HUES64 (cell line): ENCODE measurements around the gene FHIP1A.

Experiments
- H3K27ac ChIP-seq: 2 replicates; pipeline ENCODE4 v1.7.0; 2013; ENCODE audit warnings: low read depth, low read length, inconsistent platforms
- H3K27me3 ChIP-seq: 2 replicates; pipeline ENCODE4 v1.6.1; 2013; ENCODE audit warnings: mild to moderate bottlenecking, low read length; ENCODE audit not compliant: insufficient read depth
- H3K36me3 ChIP-seq: 2 replicates; pipeline ENCODE4 v1.6.1; 2013; ENCODE audit warnings: mild to moderate bottlenecking, low read length; ENCODE audit not compliant: insufficient read depth
- H3K4me1 ChIP-seq: 2 replicates; pipeline ENCODE4 v1.6.1; 2013; ENCODE audit warnings: mild to moderate bottlenecking, low read length, moderate library complexity; ENCODE audit not compliant: insufficient read depth
- H3K4me3 ChIP-seq: 2 replicates; pipeline ENCODE4 v1.5.1; 2013; ENCODE audit warnings: mild to moderate bottlenecking, low read length, moderate library complexity
- H3K9ac ChIP-seq: 2 replicates; pipeline ENCODE4 v1.6.1; 2013; ENCODE audit warnings: mild to moderate bottlenecking, low read depth, low read length
- H3K9me3 ChIP-seq: 2 replicates; pipeline ENCODE4 v1.6.1; 2013; ENCODE audit warnings: low read depth, low read length; ENCODE audit not compliant: insufficient read depth
- WGBS: fragments of 150-250, 120-280 bp; methylation state at CpG from one replicate; pipeline ENCODE4 v1.1.7; 2013; ENCODE audit warnings: missing lambda C conversion rate; 5-methylcytosine and 5-hydroxymethylcytosine counted together

The FHIP1A gene

GRCh38 chr4:151418385-151418784 lies 9.4 kb downstream of the FHIP1A start:
- Histone ChIP-seq H3K9ac (no peak overlapping the region), H3K4me1 (peaks cover 41% of the 10 kb centered on the region), H3K4me3 (no peak overlapping the region), H3K9me3 (no peaks in the 10 kb centered on the region), H3K27me3 (no peaks in the 10 kb centered on the region), H3K27ac (no peak overlapping the region), H3K36me3 (no peaks in the 10 kb centered on the region)

- H3K27me3 ChIP-seq = no peaks in the 10 kb centered on the region
- peaks cover 45% of the 10 kb centered on the region for H3K4me1 ChIP-seq
- no peak overlapping the region for H3K27ac ChIP-seq
- H3K4me3 ChIP-seq = no peak overlapping the region
- no peaks in the 10 kb centered on the region for H3K36me3 ChIP-seq
- 87% methylated on average over 1 of the region's 1 CpG for WGBS
- no peak overlapping the region for H3K9ac ChIP-seq
- no peaks in the 10 kb centered on the region for H3K9me3 ChIP-seq
These were observed 9.9 kb downstream of the FHIP1A start for GRCh38 chr4:151418856-151419255.

DNA sequence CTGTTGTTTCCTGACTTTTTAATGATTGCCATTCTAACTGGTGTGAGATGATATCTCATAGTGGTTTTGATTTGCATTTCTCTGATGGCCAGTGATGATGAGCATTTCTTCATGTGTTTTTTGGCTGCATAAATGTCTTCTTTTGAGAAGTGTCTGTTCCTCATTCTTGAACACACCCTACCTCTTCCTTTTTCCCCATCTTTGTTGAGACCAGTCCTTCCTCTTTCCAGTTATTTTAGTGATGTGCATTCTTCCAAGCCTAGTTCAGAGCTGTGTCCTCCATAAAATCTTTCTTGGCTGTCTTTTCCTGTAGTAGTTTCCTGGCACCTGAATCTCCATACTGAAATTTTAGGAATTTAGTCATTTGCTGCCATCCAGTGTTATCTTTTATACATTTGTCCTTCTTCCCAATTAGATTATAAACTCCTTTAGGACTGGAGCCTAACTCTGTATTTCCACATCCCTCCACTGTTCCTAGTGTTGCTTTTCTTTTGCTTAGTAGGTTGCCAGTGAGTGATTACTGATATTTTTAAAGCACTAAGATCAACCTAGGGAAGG lies 11.4 kb downstream of the FHIP1A start:
- H3K9me3 ChIP-seq = peaks cover 4% of the 10 kb centered on the region; the same call in 1 of the 2 replicates
- no peak overlapping the region for H3K9ac ChIP-seq
- H3K4me1 ChIP-seq = peaks cover 48% of the 10 kb centered on the region
- H3K36me3 ChIP-seq = no peaks in the 10 kb centered on the region
- no peak overlapping the region for H3K4me3 ChIP-seq
- H3K27ac ChIP-seq = no peak overlapping the region
- no peaks in the 10 kb centered on the region for H3K27me3 ChIP-seq

DNA sequence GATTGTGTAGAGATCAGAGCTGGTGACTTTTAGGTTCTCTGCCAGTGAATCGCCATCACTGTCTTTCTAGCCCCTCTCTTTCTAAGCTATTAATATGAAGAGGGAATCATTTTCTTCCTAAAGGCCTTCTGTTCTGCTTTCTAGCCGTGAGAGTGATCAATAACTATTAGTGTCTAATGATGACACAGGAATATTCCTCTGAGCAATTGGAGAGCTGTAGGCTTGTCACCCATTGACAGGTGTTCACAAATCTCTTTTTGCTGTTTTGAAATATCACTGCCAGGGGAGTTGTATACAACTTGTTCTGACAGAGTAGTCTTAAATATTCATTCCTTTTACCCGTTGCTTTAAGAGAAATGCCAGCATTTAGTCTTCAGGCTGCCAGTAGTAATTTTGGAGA lies 13.9 kb downstream of the FHIP1A start:
- no peak overlapping the region for H3K4me3 ChIP-seq
- no peaks in the 10 kb centered on the region for H3K36me3 ChIP-seq
- H3K4me1 ChIP-seq = peaks cover 48% of the 10 kb centered on the region
- 77% methylated on average over 3 of the region's 3 CpGs for whole genome bisulfite sequencing
- no peak overlapping the region for H3K9ac ChIP-seq
- H3K9me3 ChIP-seq = peaks cover 7% of the 10 kb centered on the region; the same call in 1 of the 2 replicates
- no peaks in the 10 kb centered on the region for H3K27me3 ChIP-seq
- no peak overlapping the region for H3K27ac ChIP-seq

GRCh38 chr4:151426513-151426912 lies 17.5 kb downstream of the FHIP1A start:
- Histone ChIP-seq H3K36me3 (no peaks in the 10 kb centered on the region), H3K9ac (no peak overlapping the region; the same call in 1 of the 2 replicates), H3K9me3 (peaks cover 7% of the 10 kb centered on the region; the same call in 1 of the 2 replicates), H3K27ac (no peak overlapping the region), H3K4me1 (peaks cover 50% of the 10 kb centered on the region), H3K27me3 (no peaks in the 10 kb centered on the region), H3K4me3 (no peak overlapping the region)
- no CpG with 5 or more reads among the region's 1 CpG for WGBS

DNA sequence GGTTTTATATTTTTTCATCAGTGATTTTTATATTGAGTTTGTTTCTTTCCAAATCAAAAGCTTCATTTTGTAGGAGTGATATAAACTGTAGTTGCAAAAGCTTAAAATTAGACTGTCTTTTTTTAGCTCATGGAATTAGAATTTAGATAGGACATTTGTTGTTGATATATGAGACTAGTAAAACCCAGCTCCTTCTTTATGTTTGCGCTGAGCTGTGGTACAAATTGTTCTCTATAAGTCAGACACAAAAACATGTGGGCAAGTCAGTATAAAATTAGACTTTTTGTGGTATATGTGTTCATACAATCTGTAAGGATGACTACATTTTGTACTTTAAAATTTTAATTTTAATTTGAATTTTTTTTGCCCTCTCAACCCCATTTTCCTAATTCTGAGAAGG lies 18.3 kb downstream of the FHIP1A start:
- Histone ChIP-seq H3K9me3 (peaks cover 7% of the 10 kb centered on the region; the same call in 1 of the 2 replicates), H3K27me3 (no peaks in the 10 kb centered on the region), H3K4me1 (peaks cover 53% of the 10 kb centered on the region), H3K9ac (no peak overlapping the region), H3K27ac (no peak overlapping the region), H3K36me3 (no peaks in the 10 kb centered on the region), H3K4me3 (no peak overlapping the region)
- 87% methylated on average over 1 of the region's 1 CpG for WGBS

DNA sequence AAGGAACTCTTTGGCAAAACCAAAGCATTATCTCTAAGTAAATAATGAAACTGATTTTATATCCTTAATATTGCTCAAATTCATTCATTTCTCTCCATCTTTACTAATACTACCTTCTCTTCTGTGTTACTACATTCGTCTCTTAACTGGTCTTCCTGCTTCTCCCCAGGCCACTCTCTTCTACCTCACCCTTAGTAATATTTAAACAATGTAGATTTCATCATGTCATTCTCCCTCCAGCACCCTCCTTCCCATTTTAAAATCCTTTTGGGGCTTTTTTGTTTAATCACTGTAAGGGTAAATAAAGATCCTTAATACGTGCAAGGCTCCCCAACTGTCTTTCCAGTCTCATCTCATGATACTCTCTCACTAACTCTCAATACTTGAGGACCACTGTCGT lies 19.4 kb downstream of the FHIP1A start:
- Histone ChIP-seq H3K4me3 (no peak overlapping the region), H3K9ac (no peak overlapping the region), H3K36me3 (no peaks in the 10 kb centered on the region), H3K27ac (no peak overlapping the region), H3K27me3 (no peaks in the 10 kb centered on the region), H3K9me3 (peaks cover 7% of the 10 kb centered on the region; the same call in 1 of the 2 replicates), H3K4me1 (peaks cover 60% of the 10 kb centered on the region)
- 92% methylated on average over 3 of the region's 3 CpGs for WGBS

DNA sequence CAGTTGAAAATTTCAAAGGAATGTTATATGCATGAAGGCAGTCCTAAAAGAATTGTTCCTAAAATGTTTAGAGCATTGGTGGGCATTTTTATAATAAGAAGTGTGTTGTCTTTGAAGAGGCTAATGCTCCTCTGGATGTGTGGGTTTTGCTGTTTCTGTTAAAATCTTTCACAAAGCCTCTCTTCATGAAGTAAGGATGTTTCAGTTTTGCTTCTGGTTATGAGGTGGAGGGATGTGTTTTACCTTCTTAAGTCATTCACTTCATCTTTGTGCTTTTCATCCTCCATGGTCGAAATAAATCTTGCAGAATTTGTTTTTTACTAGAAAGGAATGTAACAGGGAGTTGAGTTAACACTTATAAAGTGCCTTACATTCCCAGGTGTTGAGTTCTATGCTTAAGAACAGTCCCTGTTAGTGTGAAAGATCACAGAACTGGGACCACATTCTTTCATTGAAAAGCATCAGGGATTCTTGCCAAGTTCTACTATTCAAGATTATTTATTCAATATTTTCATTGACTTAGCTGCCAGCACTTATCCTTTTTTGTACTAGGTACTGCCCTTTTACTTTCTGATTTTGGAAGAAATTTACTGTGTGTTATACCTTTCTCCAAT lies 21.1 kb downstream of the FHIP1A start:
- H3K4me1 ChIP-seq = peaks cover 53% of the 10 kb centered on the region
- WGBS = 86% methylated on average over 1 of the region's 1 CpG
- H3K27ac ChIP-seq = no peak overlapping the region
- H3K36me3 ChIP-seq = no peaks in the 10 kb centered on the region
- H3K4me3 ChIP-seq = no peak overlapping the region; the same call in 1 of the 2 replicates
- no peak overlapping the region; the same call in 1 of the 2 replicates for H3K9ac ChIP-seq
- no peaks in the 10 kb centered on the region for H3K27me3 ChIP-seq
- peaks cover 5% of the 10 kb centered on the region; the same call in 1 of the 2 replicates for H3K9me3 ChIP-seq

DNA sequence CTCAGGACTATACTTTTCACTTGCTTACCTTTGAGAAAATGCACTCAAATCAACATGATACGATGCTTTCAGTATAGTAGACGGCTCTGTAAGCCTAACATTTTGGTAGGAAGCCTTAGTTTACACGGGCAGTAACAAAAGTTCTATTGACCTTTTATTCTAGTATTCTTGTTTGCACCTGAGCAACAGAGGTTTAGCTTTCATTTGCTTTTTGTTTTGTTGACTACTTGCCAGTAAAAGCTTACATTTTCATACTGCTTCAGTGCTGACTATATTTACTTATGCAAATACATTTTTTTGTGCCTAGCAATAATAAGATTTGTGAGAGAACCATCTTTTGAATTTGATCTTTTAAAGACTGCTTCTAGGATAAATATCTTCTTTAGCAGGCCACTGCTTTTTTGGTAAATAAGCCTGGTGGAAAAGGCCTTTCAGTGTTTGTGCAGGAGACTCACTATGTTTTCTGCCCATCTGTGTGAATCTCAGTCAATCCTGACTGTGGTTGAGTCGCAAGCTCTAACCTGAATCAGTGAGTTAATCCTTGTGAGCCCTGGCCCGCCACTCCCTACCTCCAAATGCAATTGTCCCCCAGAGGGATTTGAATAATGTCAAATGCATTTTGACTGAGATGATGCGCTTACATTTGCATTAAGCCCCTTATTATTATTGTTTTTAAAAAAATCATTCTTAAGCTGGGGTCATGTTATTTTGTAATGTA lies 21.9 kb downstream of the FHIP1A start:
- H3K36me3 ChIP-seq = no peaks in the 10 kb centered on the region
- no peak overlapping the region; the same call in 1 of the 2 replicates for H3K4me3 ChIP-seq
- H3K4me1 ChIP-seq = peaks cover 53% of the 10 kb centered on the region
- no peak overlapping the region for H3K9ac ChIP-seq
- 63% methylated on average over 5 of the region's 6 CpGs for WGBS
- no peaks in the 10 kb centered on the region for H3K9me3 ChIP-seq
- no peaks in the 10 kb centered on the region for H3K27me3 ChIP-seq
- H3K27ac ChIP-seq = no peak overlapping the region; the same call in 1 of the 2 replicates

DNA sequence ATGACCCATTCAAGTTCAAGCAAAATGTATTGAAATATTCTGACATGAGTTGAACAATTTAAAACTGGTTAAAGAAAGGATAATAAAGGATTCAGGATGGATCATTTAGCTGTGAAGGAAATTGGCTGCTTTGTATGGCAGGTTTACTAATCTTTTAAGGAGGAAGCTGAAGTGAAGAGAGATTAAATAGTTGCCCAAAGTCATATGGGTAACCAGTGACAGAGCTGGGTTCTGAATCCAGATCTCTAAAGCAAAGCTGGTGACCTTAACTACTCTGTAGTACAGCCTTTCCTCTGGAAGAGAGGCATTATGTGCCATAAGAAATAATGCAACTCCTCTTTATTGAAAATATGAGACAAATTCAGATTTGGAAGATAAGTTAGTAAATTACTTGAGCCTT lies 22.8 kb downstream of the FHIP1A start:
- Histone ChIP-seq H3K36me3 (no peaks in the 10 kb centered on the region), H3K4me3 (no peak overlapping the region), H3K4me1 (peaks cover 47% of the 10 kb centered on the region), H3K9me3 (no peaks in the 10 kb centered on the region), H3K27me3 (no peaks in the 10 kb centered on the region), H3K9ac (no peak overlapping the region), H3K27ac (no peak overlapping the region)

GRCh38 chr4:151432654-151433053 lies 23.7 kb downstream of the FHIP1A start:
- Histone ChIP-seq H3K9me3 (no peaks in the 10 kb centered on the region), H3K4me1 (peaks cover 40% of the 10 kb centered on the region)

More at GRCh38 chr4:151432654-151433053, 23.7 kb downstream of the FHIP1A start:
- H3K36me3 ChIP-seq = no peaks in the 10 kb centered on the region
- H3K4me3 ChIP-seq = no peak overlapping the region
- H3K27ac ChIP-seq = no peak overlapping the region
- no peak overlapping the region for H3K9ac ChIP-seq
- no peaks in the 10 kb centered on the region for H3K27me3 ChIP-seq
